ENCODE measurements around the gene B3GNT9. TPM values are rescaled to one million over a fixed set of nuclear protein-coding genes. Genes with fewer than 3 reads are reported as not detected.

Gene B3GNT9
- polyA plus RNA-seq, 1 of the 3 experiments (the other 2 are of a cell fraction), result 9.9 TPM

DNA sequence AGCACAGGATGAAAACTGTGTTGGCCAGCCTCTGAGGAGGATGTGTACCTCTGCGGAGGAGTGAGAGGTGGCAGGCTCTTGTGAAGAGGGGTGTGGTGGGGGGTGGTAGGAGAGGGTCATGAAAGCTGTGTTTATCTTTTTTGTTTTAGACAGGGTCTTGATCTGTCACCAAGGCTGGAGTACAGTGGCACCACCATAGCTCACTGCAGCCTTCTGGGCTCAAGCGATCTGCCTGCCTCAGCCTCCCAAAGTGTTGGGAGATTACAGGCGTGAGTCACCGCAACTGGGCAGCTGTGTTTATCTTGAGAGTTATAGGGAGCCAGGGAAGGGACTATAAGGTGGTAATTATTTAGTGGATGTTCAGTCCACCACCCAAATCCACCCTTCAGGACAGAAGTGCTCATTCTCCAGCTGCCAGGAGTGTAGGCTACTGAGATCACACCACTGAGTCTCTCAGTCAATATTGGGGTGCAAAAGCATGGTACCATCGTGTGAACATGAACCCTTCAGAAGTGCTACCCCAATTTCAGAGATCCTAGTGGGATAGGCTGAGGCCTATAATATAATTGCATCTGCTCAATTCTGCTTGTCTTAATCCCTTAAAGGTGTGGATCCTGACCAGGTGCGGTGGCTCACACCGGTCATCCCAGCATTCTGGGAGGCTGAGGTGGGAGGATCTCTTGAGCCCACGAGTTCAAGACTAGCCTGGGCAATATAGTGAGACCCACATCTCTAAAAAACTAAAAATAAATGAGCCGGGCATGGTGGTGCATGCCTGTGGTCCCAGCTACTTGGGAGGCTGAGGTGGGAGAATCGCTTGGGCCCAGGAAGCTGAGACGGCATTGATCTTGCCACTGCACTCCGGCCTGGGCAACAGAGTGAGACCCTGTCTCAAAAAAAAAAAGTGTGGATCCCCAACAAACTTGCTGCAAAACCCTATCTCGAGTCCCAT is 39.9 kb upstream of the B3GNT9 start:
- Histone ChIP-seq H4K20me1 (ENCODE audit: insufficient read depth) (peaks cover 21% of the 10 kb centered on the region), H3F3A (replicated peaks; ENCODE audit: insufficient read depth) (peaks cover 24% of the 10 kb centered on the region), H3K4me3 (ENCODE audit: low read depth in 2 of 2, low read length in 1 of 2) (no peak overlapping the region), H2AFZ (ENCODE audit: low read depth) (no peak overlapping the region), H3K4me1 (ENCODE audit: control insufficient read depth in 1 of 2, insufficient read depth in 2 of 2, low read depth in 1 of 2, low read length in 1 of 2) (peaks cover 22 to 27% of the 10 kb centered on the region in 2 experiments), H3K9ac (no peak overlapping the region), H3K79me2 (ENCODE audit: insufficient read depth) (peaks cover 41% of the 10 kb centered on the region), H3K9me2 (no peaks in the 10 kb centered on the region), H3K36me3 (replicated peaks in 1 of 2; ENCODE audit: control insufficient read depth in 1 of 2, insufficient read depth in 2 of 2, low read length in 1 of 2) (peaks cover 12 to 27% of the 10 kb centered on the region in 2 experiments), H3K9me3 (no peaks in the 10 kb centered on the region), H3K27me3 (ENCODE audit: insufficient read depth) (no peaks in the 10 kb centered on the region), H3K4me2 (no peak overlapping the region; the same call in 1 of the 2 replicates), H3K27ac (ENCODE audit: low read depth in 2 of 2, low read length in 1 of 2) (no peak overlapping the region)
- WGBS (ENCODE audit: low lambda C conversion rate), result 80% methylated on average over 13 of the region's 13 CpGs
- no peak for DNase-seq
- TF ChIP-seq, protein P1, sequence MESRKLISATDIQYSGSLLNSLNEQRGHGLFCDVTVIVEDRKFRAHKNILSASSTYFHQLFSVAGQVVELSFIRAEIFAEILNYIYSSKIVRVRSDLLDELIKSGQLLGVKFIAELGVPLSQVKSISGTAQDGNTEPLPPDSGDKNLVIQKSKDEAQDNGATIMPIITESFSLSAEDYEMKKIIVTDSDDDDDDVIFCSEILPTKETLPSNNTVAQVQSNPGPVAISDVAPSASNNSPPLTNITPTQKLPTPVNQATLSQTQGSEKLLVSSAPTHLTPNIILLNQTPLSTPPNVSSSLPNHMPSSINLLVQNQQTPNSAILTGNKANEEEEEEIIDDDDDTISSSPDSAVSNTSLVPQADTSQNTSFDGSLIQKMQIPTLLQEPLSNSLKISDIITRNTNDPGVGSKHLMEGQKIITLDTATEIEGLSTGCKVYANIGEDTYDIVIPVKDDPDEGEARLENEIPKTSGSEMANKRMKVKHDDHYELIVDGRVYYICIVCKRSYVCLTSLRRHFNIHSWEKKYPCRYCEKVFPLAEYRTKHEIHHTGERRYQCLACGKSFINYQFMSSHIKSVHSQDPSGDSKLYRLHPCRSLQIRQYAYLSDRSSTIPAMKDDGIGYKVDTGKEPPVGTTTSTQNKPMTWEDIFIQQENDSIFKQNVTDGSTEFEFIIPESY (IDR thresholded peaks at IDR 0.05; ENCODE audit: borderline replicate concordance, low read depth), result no peak
- TF ChIP-seq EZH2phosphoT487 (IDR thresholded peaks at IDR 0.05; ENCODE audit: borderline replicate concordance, low read depth) (no peak), EP300 (IDR thresholded peaks at IDR 0.05; ENCODE audit: borderline replicate concordance in 1 of 2, low read depth in 1 of 2, low read length in 1 of 2) (no peak), FOSL2 (IDR thresholded peaks at IDR 0.05; ENCODE audit: borderline replicate concordance, low read depth) (no peak), ELF1 (IDR thresholded peaks at IDR 0.05) (no peak), GATA2 (CRISPR knock-in tag; IDR thresholded peaks at IDR 0.05) (no peak)
- TF ChIP-seq, protein P2, sequence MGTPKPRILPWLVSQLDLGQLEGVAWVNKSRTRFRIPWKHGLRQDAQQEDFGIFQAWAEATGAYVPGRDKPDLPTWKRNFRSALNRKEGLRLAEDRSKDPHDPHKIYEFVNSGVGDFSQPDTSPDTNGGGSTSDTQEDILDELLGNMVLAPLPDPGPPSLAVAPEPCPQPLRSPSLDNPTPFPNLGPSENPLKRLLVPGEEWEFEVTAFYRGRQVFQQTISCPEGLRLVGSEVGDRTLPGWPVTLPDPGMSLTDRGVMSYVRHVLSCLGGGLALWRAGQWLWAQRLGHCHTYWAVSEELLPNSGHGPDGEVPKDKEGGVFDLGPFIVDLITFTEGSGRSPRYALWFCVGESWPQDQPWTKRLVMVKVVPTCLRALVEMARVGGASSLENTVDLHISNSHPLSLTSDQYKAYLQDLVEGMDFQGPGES (IDR thresholded peaks at IDR 0.05; ENCODE audit: low read depth, low read length), result no peak
- ChIA-PET CTCF (interaction anchor here (1.4 to 3.5 kb wide), 3 partner anchors 35 to 213 kb away, joined by 3 to 11 read pairs (median 9); no protein-coding TSS in a partner anchor), POLR2A (interaction anchor here (1.2 kb wide), 1 partner anchor 30 kb away, joined by 3 read pairs; no protein-coding TSS in a partner anchor)

DNA sequence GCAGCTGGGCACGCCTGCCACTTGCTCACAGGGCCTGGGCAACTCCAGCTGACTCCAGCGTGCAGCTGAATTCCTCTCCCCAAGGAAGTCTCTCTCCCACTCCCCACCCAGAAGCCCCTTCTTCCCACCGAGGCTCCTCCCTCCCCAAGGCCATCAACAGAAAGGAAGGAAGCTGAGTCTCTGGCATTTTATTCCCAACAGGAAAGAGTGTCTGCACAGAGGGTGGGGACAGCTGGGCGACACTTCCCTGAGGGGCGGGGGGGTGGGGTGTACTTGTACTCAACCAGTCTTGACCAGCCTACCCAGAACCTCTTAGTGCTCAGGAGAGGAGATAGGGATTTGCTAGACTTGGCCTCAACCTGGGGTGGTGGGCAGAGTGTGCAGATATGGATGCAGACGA is 39.2 kb upstream of the B3GNT9 start, which contains the start of gene EXOC3L1:
Gene EXOC3L1, minus strand, starts transcription at position 96 of the 400 bp plus-strand sequence. CDS start 460 bp downstream, outside the sequence.
- peaks cover 25 to 29% of the 10 kb centered on the region in 2 experiments for H3K4me1 ChIP-seq (ENCODE audit: control insufficient read depth in 1 of 2, insufficient read depth in 2 of 2, low read depth in 1 of 2, low read length in 1 of 2)
- H3K27me3 ChIP-seq (ENCODE audit: insufficient read depth), result no peaks in the 10 kb centered on the region
- peaks cover 5 to 21% of the 10 kb centered on the region in 2 experiments for H3K36me3 ChIP-seq (replicated peaks in 1 of 2; ENCODE audit: control insufficient read depth in 1 of 2, insufficient read depth in 2 of 2, low read length in 1 of 2)
- ChIA-PET CTCF (interaction anchor here (1.1 to 3.5 kb wide), 5 partner anchors 8 to 213 kb away, joined by 3 to 11 read pairs (median 4); partner anchors contain the start of gene NOL3), POLR2A (interaction anchor here (1.2 kb wide), 1 partner anchor 29 kb away, joined by 3 read pairs; no protein-coding TSS in a partner anchor)
- DNase-seq, result no peak
- peaks cover 34% of the 10 kb centered on the region for H3K79me2 ChIP-seq (ENCODE audit: insufficient read depth)
- H3K9me2 ChIP-seq, result no peaks in the 10 kb centered on the region
- H4K20me1 ChIP-seq (ENCODE audit: insufficient read depth), result peaks cover 21% of the 10 kb centered on the region
- no peak within 1 kb of the TSS for H3K4me3 ChIP-seq (ENCODE audit: low read depth in 2 of 2, low read length in 1 of 2)
- H2AFZ ChIP-seq (ENCODE audit: low read depth), result no peak within 1 kb of the TSS
- no peak within 1 kb of the TSS for H3K27ac ChIP-seq (ENCODE audit: low read depth in 2 of 2, low read length in 1 of 2)
- H3F3A ChIP-seq (replicated peaks; ENCODE audit: insufficient read depth), result peaks cover 23% of the 10 kb centered on the region
- H3K9ac ChIP-seq, result no peak within 1 kb of the TSS
- no peak within 1 kb of the TSS for H3K4me2 ChIP-seq
- WGBS (ENCODE audit: low lambda C conversion rate), result 69% methylated on average over 5 of the region's 6 CpGs
- no peaks in the 10 kb centered on the region for H3K9me3 ChIP-seq
- TF ChIP-seq ELF1 (IDR thresholded peaks at IDR 0.05) (no peak), CHD2 (IDR thresholded peaks at IDR 0.05; ENCODE audit: low read length, partially characterized antibody) (no peak), NRF1 (IDR thresholded peaks at IDR 0.05; ENCODE audit: low read depth, low read length) (no peak), MEF2A (IDR thresholded peaks at IDR 0.05; ENCODE audit: borderline replicate concordance, low read depth) (no peak), RXRA (IDR thresholded peaks at IDR 0.05; ENCODE audit: borderline replicate concordance, low read depth) (no peak), TAF1 (IDR thresholded peaks at IDR 0.05; ENCODE audit: borderline replicate concordance, low read depth, low read length) (no peak), EZH2phosphoT487 (IDR thresholded peaks at IDR 0.05; ENCODE audit: borderline replicate concordance, low read depth) (no peak)
- TF ChIP-seq, protein P2 (IDR thresholded peaks at IDR 0.05; ENCODE audit: low read depth, low read length), result no peak
- TF ChIP-seq, protein P3, sequence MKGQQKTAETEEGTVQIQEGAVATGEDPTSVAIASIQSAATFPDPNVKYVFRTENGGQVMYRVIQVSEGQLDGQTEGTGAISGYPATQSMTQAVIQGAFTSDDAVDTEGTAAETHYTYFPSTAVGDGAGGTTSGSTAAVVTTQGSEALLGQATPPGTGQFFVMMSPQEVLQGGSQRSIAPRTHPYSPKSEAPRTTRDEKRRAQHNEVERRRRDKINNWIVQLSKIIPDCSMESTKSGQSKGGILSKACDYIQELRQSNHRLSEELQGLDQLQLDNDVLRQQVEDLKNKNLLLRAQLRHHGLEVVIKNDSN (IDR thresholded peaks at IDR 0.05; ENCODE audit: borderline replicate concordance, low read depth), result no peak
- TF ChIP-seq, protein P4, sequence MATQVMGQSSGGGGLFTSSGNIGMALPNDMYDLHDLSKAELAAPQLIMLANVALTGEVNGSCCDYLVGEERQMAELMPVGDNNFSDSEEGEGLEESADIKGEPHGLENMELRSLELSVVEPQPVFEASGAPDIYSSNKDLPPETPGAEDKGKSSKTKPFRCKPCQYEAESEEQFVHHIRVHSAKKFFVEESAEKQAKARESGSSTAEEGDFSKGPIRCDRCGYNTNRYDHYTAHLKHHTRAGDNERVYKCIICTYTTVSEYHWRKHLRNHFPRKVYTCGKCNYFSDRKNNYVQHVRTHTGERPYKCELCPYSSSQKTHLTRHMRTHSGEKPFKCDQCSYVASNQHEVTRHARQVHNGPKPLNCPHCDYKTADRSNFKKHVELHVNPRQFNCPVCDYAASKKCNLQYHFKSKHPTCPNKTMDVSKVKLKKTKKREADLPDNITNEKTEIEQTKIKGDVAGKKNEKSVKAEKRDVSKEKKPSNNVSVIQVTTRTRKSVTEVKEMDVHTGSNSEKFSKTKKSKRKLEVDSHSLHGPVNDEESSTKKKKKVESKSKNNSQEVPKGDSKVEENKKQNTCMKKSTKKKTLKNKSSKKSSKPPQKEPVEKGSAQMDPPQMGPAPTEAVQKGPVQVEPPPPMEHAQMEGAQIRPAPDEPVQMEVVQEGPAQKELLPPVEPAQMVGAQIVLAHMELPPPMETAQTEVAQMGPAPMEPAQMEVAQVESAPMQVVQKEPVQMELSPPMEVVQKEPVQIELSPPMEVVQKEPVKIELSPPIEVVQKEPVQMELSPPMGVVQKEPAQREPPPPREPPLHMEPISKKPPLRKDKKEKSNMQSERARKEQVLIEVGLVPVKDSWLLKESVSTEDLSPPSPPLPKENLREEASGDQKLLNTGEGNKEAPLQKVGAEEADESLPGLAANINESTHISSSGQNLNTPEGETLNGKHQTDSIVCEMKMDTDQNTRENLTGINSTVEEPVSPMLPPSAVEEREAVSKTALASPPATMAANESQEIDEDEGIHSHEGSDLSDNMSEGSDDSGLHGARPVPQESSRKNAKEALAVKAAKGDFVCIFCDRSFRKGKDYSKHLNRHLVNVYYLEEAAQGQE (IDR thresholded peaks at IDR 0.05; ENCODE audit: low read depth, low read length), result no peak

Data from SK-N-SH (cell line).